ENCODE measurements around the gene PLA2G4C. TPM values are rescaled to one million over a fixed set of nuclear protein-coding genes. Genes with fewer than 3 reads are reported as not detected.

The PLA2G4C gene
- total and polyA plus RNA-seq, 10 donors: 17.0 to 62.5 (median 34.3) TPM

DNA sequence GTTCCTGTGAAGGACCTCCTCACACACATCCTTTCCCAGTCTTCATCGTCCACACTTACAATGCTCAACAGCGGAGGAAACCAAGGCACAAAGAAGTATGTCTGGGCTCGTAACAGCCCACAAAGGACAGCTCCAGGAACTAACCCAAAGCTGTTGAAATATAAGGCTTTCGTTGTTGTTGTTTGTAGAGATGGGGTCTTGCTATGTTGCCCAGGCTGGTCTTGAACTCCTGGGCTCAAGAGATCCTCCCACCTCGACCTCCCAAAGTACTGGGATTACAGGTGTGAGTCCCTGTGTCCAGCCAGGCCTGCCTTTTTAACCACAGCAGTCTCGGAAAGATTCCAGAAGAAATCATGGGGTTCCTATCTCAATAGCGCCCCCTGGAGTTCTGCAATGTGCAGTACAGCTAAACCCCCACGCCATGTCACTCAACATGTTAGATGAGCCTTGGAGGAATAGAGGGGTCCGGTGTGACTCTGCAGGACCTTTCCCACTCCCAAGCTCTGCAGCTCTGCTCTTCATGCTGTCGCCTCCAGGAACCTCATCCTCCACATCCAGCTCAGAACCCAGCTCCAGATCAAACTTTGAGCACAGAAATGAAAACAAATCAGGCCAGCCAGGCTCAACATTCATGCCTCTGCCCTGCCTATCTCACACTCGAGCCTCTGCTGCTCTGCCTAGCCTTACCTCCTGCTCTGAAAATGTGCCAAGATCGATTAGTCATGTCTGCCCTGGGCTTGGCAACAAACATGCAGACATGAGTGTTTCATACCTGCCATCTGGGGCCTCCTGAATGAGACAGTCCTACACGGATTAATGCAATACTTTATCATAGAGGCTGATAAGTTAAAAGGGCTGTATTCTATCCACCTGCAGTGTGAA lies 7.5 kb downstream of the PLA2G4C start:
- H3K36me3 ChIP-seq: peaks cover 0 to 24% (median 21%) of the 10 kb centered on the region in 6 donors
- no peaks in the 10 kb centered on the region for H3K27me3 ChIP-seq (replicated peaks in 1 of 7)
- 58 to 67% (median 60%) methylated on average over 13 of the region's 13 CpGs for WGBS, 5 donors
- H3K4me3 ChIP-seq: no peak overlapping the region
- H3K4me1 ChIP-seq: peaks cover 8 to 14% (median 12%) of the 10 kb centered on the region in 6 donors
- TF ChIP-seq POLR2A (IDR thresholded peaks at IDR 0.05): no peak
- no peak for TF ChIP-seq POLR2AphosphoS5 (IDR thresholded peaks at IDR 0.05)
- peak in 10 of 11 experiments; percentile 33 to 77 (median 58) for TF ChIP-seq CTCF (IDR thresholded peaks at IDR 0.05 in 8 of 11, conservative IDR thresholded peaks at IDR 0.05 in 3 of 11)
- H3K27ac ChIP-seq: no peak overlapping the region
- no peaks in the 10 kb centered on the region for H3K9me3 ChIP-seq
- intact Hi-C loops (cut with DNase I; ENCODE audit: low total_unique reads): no loop called here
- no peak for DNase-seq

DNA sequence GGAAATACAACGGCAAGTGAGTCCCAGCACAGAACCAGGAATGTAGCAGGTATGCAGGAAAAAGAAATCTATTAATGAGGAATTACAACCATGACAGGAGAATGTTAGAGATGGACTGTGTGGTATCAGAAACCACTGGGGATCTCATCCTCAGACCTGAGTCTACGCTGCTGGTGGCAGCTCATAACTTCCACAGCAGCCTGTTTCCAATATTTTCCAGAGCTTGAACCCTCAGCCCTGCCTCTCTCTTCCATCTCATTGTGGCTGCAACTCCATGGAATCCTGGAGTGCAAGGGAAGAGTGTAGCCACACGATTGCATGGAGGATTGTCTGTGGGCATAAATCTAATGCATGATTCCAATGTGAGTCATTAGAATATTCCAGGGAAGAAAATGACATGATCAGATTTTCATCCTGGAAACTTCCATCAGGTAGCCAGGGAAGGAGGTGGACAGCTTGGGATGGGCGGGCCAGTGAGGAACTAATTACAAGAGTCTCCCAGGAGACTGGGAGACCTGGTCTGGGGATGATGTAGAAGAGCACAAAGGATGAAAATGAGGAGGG lies 14.9 kb downstream of the PLA2G4C start:
- intact Hi-C loops (cut with DNase I; ENCODE audit: low total_unique reads): no loop called here
- H3K27ac ChIP-seq: no peak overlapping the region
- H3K27me3 ChIP-seq (replicated peaks in 1 of 7): no peaks in the 10 kb centered on the region
- peaks cover 0 to 20% (median 12%) of the 10 kb centered on the region in 8 donors for H3K9me3 ChIP-seq
- TF ChIP-seq CTCF (IDR thresholded peaks at IDR 0.05 in 8 of 11, conservative IDR thresholded peaks at IDR 0.05 in 3 of 11): no peak
- TF ChIP-seq POLR2AphosphoS5 (IDR thresholded peaks at IDR 0.05): no peak
- H3K4me3 ChIP-seq: no peak overlapping the region
- H3K36me3 ChIP-seq: peaks cover 2 to 60% (median 43%) of the 10 kb centered on the region in 6 donors
- 86 to 90% (median 89%) methylated on average over 4 of the region's 4 CpGs for WGBS, 5 donors
- no peaks in the 10 kb centered on the region for H3K4me1 ChIP-seq
- DNase-seq: no peak

GRCh38 chr19:48094855-48095203 lies 15.8 kb downstream of the PLA2G4C start:
- DNase-seq: no peak
- H3K36me3 ChIP-seq: peaks cover 2 to 60% (median 43%) of the 10 kb centered on the region in 6 donors
- peaks cover 0 to 20% (median 12%) of the 10 kb centered on the region in 8 donors for H3K9me3 ChIP-seq
- H3K4me3 ChIP-seq: no peak overlapping the region
- no peak overlapping the region for H3K27ac ChIP-seq
- H3K27me3 ChIP-seq (replicated peaks in 1 of 7): no peaks in the 10 kb centered on the region
- 60 to 98% (median 87%) methylated on average over 2 of the region's 2 CpGs for WGBS, 5 donors
- no peaks in the 10 kb centered on the region for H3K4me1 ChIP-seq
- TF ChIP-seq CTCF (IDR thresholded peaks at IDR 0.05 in 8 of 11, conservative IDR thresholded peaks at IDR 0.05 in 3 of 11) (no peak), POLR2A (IDR thresholded peaks at IDR 0.05) (no peak), POLR2AphosphoS5 (IDR thresholded peaks at IDR 0.05) (no peak)
- intact Hi-C loops (cut with DNase I; ENCODE audit: low total_unique reads): no loop called here

All from spleen (tissue), 11 donors.